Islet precursor cell (in vitro differentiated cells): ENCODE results near the gene CD2BP2.
"Not testable (repeated sequence)": the region's sequence is repeated elsewhere in the genome, so short reads cannot be mapped to it uniquely, and the experiment has no call there.

Source experiments
- DNase-seq: peaks from one replicate; pipeline ENCODE4 v3.0.0-alpha.2; 2018

CD2BP2 gene

DNA sequence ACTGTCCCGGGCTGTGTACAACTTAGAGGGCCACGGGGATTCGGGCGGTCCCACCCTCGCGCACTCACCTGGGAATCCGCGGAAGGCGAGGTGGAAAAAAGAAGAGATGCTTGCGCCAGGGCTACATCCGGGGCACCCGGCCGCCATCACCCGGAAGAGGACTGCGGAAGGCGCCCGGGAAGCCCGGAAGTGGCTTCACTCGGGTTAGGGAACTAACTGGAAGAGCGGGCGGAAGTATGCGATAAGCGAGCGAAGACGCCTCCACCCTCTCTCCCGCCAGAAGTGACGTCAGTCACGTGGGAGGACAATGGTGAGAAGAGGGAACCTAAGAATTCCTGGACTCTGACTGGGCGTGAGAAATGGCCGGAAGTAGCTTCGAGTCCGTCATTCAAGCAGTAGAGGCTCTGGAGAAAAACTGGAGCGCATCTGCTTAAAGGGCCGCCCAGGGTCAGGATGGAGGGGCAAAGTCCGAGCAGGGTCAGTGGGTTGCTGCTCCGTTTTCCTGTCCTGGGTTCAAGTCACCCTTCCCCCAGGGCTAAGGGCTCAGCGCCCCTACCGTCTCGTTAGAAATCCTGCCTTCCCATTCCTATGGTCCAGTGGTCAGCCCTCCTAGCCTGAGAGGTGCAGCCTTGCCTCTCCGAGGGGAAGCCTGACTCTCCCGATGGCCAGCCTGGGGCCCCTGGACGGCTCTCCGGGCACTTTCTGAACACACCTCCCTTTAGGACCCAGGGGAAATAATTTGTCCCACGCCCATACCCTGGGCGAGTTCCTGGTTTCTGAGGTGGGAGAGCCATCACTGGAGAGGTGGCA is at the start of gene CD2BP2:
Gene CD2BP2, minus strand, starts transcription at position 165 of the 810 bp plus-strand sequence. CDS start 627 bp downstream, outside the sequence.
- DNase-seq = peak; percentile 99

DNA sequence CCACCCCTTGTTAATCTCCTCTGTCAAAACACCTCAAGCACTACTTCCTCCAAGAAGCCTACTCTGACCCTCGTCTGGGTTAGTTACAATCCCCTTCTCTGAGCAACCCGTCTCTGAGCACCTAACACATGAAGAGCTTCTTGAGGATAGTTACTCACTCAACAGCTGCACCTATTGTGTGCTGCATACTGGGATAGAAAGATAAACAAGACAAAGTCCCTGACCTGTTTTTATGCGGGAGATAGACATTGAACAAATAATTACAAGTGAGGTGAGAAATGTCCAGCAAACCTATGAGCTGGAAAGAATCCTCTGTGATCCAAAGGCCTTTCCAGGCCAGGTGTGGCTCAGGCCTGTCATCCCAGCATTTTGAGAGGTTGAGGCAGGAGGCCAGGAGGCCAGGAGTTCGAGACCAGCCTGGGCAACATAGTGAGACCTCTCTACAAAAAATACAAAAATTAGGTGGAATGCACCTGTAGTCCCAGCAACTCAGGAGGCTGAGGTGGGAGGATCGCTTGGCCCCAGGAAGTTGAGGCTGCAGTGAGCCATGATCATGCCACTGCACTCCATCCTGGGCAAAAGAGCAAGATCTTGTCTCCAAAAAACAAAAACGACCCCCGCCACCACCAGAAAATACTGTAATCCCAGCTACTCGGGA is 46.8 kb upstream of the CD2BP2 start:
- DNase-seq = no peak

DNA sequence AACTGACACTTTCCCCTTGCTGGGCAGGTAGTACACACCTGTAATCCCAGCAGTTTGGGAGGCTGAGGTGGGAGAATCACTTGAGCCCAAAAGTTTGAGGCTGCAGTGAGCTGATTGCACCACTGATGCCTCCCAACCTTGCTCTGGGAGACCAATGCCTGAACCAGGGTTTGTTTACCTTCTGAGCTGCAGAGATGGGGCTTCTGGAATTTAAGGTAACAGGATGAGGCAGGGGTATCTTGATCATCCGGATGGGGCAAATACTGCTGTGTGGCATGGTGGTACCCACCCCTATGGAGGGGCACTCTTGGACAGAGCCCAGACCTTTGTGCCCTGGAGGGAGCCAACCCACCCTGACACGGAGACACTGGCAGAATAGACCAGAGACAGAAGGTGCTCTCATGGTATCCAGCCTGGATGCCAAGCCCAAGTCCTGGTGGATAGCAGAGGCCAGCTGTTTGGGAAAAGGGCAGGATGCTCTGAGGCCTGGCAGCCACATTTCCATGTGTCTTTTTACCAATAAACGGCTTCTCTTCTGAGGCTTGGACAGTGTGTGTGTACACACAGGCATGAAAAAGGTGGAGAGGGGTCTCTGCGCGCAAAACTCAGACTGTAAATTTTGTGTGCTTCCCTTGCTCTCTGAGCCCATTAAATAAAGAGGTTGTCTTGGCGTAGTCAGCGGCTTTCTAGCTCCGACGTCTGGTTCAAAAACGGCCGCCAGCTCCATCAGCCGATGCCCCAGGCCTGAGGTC is 44.5 kb upstream of the CD2BP2 start:
- DNase-seq = no peak

DNA sequence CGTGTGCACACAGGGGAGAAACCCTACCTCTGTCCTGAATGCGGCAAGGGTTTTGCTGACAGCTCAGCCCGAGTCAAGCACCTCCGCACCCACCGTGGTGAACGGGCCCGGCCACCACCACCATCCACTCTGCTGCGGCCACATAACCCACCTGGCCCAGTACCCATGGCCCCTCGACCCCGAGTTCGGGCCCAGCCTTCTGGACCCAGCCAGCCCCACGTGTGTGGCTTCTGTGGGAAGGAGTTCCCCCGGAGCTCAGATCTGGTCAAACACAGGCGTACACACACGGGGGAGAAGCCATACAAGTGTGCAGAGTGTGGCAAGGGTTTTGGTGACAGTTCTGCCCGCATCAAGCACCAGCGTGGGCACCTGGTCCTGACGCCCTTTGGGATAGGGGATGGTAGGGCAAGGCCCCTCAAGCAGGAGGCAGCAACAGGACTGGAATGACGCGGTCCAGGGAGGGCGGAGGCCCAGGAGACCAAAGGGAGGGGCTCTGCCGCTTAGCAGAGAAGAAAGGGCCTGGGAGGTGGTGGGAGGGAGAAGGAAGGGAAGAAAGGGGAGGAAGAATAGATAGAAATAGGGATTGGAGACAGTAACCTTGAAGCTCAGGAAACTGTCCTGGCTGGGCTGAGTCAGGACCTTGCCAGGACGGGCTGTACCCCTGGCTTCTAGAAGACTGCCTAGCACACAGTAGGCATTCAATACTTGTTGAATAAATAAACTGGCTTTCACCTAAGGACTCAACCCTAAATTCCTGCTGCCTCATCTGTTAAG is 43.7 kb upstream of the CD2BP2 start:
- peak; percentile 77 for DNase-seq

DNA sequence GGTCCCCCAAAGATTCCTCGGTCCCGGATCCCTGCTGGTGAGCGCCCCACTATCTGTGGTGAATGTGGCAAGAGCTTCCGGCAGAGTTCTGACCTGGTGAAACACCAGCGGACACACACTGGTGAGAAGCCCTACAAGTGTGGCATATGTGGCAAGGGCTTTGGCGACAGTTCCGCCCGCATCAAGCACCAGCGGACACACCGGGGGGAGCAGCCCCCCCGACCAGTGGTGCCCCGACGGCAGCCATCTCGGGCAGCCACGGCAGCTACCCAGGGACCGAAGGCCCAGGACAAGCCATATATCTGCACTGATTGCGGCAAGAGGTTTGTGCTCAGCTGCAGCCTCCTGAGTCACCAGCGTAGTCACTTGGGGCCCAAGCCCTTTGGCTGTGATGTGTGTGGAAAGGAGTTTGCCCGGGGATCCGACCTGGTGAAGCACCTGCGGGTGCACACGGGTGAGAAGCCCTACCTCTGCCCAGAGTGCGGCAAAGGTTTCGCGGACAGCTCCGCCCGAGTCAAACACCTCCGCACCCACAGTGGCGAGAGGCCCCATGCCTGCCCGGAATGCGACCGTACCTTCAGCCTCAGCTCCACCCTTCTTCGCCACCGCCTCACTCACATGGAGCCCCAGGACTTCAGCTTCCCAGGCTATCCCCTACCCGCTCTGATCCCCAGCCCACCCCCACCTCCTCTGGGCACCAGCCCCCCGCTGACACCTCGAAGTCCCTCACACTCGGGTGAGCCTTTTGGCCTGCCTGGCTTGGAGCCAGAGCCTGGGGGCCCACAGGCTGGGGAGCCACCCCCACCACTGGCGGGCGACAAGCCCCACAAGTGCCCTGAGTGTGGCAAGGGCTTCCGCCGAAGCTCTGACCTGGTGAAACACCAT is 42.9 kb upstream of the CD2BP2 start:
- no peak for DNase-seq

DNA sequence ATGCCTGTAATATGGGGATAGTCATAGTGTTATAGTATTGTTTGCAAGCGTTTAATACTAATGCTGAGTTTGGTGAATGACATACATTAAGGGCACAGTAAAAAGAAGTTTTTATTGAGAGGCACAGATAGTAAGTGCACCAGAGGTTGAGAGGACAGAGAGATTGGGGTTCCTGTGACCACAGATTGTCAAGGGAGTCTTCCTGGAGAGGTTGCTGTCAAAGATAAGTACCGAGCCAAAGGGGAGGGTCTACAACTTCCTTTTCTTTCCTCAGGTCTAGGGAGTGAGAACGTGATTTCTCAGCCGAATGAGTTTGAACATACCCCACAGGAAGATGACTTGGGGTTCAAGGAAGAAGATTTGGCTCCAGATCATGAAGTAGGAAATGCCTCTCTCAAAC is 41.9 kb upstream of the CD2BP2 start:
- no peak for DNase-seq

DNA sequence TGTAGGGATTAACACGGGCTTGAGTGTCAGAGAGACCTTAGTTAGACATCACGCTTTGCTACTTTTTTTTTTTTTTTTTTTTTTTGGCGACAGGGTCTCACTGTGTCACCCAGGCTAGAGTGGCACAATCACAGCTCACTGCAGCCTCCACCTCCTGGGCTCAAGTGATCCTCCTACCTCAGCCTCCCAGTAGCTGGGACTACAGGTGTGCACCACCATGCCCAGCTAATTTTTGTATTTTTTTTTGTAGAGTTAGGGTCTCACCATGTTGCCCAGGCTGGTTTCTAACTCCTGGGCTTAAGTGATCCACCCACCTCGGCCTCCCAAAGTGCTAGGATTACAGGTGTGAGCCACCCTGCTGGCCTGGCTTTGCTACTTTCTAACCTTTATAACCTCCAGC is 41.5 kb upstream of the CD2BP2 start:
- not testable (repeated sequence) for DNase-seq

DNA sequence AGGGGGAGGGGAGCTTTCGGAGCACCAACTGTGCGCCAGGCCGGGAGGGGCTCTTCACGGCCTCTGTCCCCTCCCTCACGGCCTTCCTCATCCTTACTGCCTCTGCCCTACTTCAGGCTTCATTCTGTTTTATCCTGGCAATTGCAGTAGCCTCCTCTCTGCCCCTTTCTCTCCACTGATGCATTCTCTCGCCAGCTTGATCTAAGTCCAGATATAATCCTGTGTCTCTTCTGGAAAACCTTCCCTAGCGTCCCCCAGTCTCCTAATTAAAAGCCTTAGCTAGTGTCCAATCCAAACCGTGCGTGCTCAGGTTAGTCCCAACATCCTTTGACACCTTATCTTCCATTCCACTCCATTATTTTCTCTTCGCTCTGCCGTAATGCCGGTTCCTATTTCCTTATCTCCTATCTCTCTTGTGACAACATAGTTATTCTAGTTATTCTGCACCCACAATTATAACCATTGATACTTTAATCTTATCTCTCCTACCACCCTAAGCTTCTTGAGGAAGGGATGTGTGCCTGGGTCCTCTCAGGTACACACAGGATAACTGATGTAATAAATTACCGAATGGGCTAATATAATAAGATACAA is 41.0 kb upstream of the CD2BP2 start:
- DNase-seq = no peak

DNA sequence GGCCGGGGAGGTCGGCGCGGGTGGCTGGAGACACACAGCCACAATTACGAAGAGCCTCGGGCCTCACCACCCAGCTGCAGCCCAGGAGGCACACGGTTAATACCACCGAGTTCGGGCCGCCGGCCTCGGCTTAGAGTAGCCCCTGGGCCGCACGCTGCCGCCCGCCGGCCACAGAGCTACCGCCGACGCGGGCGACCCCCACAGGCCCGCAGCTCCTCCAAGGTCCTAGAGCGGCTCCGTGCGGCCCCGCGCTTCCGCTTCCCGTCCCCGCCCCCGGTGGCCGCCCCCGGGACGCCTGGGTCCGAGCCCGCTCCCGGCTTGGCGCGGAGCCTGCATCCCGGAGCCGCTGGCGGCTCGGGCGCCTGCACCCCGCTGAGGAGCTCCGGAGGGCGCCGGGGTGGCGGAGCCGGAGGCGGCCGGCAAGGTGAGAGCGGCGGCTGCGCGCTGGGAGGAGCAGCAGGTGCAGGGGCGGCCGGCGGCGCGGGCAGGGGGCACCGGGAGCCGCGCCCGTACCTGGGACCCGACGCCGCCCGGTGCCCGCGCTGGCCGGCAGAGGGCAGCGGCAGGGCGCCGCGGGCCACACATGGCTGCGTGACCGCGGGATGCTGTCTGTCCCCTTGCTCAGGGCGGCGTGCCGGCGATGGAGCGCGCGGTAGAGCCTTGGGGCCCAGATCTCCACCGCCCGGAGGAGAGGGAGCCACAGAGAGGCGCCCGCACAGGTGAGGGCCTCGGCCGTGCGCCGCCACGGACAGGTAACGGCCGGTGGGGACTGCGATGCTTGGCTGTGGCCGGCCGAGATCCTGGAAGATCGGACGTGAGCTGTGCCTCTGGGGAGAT is 40.3 kb upstream of the CD2BP2 start, which contains the start of gene ZNF48:
Gene ZNF48, plus strand, starts transcription at position 266 of the 837 bp plus-strand sequence. Its CDS starts 375 bp downstream, at position 641.
- DNase-seq = peak; percentile 91

DNA sequence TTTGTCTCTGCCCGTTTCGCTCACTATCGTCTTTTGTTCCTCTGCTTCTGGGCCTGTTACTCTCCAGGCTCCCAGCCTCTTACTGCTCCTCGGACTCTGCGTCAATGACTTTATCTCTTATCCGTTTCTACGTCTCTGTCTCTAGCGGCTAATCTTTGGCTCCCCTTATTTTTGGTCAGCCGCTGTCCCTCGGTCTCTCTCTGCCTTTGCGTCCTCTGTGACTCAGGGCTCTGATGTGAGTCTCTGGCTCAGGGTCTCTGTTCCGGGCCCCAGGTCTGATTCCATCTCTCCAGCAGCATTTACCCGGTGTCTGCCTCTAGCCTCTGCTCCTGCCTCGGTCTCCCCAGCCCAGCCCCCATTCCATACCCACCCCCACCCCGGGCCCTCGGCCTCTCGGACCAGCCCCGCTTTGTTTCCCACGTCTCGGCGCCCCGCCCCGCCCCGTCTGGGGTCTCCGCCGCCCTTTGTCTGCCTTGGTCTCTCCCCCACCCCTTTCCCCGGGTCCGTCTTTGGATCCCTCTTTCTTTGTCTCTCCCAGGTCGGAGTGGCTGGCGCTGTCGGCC is 39.6 kb upstream of the CD2BP2 start:
- DNase-seq = no peak

DNA sequence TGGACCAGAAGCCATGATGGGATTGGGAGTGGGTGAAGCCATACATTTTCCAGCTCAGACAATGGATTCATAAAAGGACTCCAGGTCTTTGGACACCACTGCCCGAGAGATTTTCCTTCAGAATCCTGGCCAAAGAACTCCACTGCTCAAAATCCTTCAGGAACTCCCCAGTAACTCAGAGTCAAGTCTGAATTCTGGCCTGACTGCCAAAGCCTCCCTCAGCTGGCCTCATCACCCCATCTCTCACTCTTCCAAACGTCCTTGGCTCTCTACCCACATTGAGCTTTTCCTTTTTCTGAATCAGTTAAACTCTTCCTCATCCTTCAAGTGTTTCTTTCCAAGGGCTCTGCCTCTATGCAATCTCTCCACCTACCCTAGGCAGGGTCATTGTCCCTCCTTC is 28.4 kb upstream of the CD2BP2 start:
- DNase-seq = no peak

DNA sequence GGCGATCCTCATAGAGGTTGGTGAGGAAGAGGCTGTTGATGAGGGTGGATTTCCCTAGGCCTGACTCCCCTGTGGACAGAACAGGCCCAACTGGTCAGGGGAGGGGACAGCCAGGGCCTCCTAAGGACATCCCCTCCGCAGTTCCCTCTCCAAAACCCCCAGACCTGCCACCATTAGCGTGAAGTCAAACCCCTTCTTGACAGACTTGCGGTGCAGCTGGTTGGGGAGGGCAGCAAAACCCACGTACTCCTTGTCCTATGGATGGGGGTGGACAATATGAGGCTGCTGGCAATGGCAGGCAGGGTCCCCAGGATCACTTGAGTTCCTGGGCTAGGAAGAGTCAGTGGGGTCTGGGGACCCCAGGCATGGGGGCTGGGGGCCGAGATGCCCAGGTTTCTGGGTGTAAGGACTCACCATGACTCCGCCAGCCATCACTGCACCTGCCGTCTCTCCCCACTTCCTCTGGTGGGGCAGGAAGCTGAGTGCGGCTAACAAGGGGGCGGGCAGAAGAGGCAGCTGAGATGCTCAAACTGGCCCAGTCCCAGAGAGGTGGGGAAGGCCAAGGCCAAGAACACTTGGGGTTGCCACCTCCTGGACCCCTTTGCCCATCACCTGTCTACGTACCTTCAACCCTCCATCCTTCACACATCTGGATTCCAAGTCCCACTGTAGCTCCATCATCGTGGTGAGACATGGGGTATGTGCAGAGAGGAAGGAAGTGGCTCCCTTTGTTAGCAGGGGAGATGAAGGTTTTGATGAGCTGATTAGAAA is 27.2 kb upstream of the CD2BP2 start, which contains the start of gene SEPTIN1:
Gene SEPTIN1, minus strand, starts transcription at position 451 of the 771 bp plus-strand sequence. Its CDS starts 19 bp downstream, at position 432.
- DNase-seq = no peak

DNA sequence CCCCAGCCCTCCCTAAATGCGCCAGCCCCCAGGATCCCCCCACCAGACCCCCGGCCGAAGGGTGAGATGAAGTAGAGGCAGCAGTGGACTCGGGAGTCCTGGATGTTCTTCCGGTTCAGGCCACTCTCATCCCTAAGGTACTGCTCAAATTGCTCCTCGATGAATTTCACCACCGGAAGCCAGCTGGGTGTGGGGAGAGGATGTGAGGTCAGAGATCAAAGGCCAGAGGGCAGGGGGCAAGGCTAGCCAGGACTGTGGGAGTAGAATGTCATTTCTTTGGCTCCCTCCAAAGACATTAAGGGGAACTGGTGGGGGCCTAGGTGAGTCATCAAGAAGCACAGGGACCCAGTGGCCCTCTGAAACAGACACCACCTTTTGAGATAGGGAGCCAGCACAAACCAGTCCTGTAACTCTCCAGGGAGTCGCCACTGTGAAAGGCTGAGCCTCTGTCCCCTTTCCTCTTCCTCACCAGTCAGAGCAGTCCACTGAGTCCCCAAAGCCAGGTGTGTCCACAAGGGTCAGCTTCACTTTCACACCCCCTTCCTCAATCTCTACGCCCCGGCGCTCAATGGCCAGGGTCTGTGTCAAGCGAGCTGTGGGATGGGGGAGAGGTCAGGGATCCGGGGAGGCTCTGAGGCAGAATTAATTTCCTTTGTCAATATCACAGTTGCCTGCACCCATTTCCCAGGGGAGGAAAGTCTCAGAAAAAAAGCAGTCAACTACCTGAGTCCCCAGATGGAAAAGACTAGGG is 26.4 kb upstream of the CD2BP2 start:
- DNase-seq = no peak

DNA sequence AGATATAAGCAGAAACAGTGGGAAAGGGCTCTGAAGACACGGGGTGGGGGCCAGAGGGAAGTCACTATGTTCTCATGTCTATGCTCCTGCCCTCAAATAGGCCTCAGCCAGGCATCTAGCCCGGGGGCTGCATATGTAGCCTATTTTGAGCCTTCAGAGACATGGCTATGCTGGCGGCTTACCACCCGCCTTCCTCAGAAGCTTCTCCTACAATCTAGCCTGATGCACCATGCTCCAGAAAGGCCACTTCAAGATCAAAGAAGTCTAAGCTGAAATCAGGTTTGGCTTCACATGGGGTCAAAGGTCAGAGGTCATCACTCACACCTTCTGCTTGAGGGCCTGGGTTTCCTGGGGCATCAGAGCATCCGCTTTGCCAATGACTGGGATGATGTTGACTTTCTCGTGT is 25.7 kb upstream of the CD2BP2 start:
- DNase-seq = no peak

DNA sequence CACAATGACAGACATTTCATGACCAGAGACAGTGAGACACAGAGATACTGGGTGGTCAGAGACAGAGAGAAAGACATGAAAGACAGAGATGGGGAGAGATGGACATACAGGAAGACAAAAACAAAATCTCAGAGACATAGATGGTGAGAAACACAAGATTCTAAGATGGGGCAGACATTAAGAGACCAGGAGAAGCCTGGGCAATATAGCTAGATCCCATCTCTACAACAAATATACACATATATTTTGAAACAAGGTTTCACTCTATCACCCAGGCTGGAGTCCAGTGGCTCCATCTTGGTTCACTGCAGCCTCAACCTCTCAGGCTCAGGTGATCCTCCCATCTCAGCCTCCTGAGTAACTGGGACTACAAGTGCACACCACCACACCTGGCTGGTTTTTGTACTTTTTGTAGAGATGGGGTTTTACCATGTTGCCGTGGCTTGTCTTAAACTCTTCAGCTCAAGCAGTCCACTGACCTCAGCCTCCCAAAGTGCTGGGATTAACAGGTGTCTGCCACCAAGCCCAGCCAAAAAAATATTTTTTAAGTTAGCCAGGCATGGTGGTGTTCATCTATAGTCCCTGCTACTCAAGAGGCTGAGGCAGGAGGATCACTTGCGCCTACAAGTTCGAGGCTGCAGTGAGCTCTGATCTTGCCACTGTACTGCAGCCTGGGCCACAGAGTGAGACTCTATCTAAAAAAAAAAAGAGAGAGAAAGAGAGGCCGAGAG is 25.1 kb upstream of the CD2BP2 start:
- no peak for DNase-seq

DNA sequence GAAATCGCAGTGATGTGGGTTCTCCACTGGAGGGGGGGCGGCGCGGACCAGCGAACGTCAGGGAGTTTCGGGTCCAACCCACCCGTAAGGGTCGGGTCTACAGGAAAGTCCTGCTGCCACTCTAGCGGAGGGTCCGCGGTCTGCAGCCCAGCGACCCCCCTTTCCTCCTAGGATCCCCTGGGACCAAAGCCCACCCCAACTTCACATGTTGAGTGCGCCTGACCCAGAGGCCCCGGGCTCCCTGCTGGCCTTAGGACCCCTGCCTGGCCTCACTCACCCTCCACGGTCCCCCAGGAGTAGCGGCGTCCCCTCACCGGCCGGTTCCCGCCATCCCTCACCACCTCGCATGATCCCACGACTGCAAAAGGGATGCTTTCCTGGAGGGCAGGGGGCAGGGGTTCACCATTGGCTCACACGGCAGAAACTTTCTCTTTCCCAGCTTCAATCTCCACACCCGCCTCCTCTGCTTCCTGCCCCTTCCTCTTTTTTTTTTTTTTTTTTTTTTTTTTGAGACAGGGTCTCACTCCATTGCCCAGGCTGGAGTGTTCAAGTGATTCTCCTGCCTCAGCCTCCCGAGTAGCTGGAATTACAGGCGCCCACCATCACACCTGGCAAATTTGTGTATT is 24.2 kb upstream of the CD2BP2 start:
- no peak for DNase-seq
